Endothelial cell of umbilical vein (primary cell): Measurements from ENCODE around the gene MSH3. TPM values are rescaled to one million over a fixed set of nuclear protein-coding genes. Genes with fewer than 3 reads are reported as not detected.

ENCODE experiments used
- BruUV-seq: library from RNA; stranded (reverse); fragments of 400-500 nt; replicated peaks from 2 replicates; lab custom pipeline; 2021; lab: Mats Ljungman, UMichigan
- CTCF ChIA-PET: fragments of 300-600, 350-600 bp; sonication (Branson Sonifier 250); formaldehyde crosslinking; loops from one replicate; lab custom pipeline; 2021; ENCODE audit warnings: antibody characterized with exemption, inconsistent platforms; lab: Charles Lee
- POLR2A ChIA-PET: fragments of 300-600, 350-600 bp; sonication (Branson Sonifier 250); formaldehyde crosslinking; loops from one replicate; lab custom pipeline; 2021; ENCODE audit warnings: antibody characterized with exemption, inconsistent platforms; lab: Charles Lee
- DNase-seq: peaks from one replicate; pipeline ENCODE4 v3.0.0-alpha.2; 2011; ENCODE audit warnings: low read depth, low spot score
- FAIRE-seq: peaks from 2 replicates; lab custom pipeline; 2011; peaks lifted over from hg19 to GRCh38; lab: Jason Lieb, UNC
- H2AFZ ChIP-seq: 2 replicates; pipeline ENCODE4 v1.6.0; 2012; ENCODE audit warnings: low read depth, low read length, control low read depth, inconsistent platforms
- H3K27ac ChIP-seq: 2 replicates; pipeline ENCODE4 v1.5.1; 2011; ENCODE audit warnings: low read depth, mild to moderate bottlenecking, control low read depth, low read length, moderate library complexity; ENCODE audit not compliant: insufficient read depth
- H3K27me3 ChIP-seq, 2 experiments: 2 replicates each; pipeline versions ENCODE4 v1.6.0 to v1.6.1; 2011; ENCODE audit warnings: low read length in 2 of 2, mixed read lengths in 1 of 2; ENCODE audit not compliant: control insufficient read depth in 2 of 2, insufficient read depth in 2 of 2
- H3K36me3 ChIP-seq, 2 experiments: 2 replicates in 1 of 2; 3 replicates in 1 of 2; pipeline ENCODE4 v1.5.1; 2011; ENCODE audit warnings: low read length in 2 of 2, mild to moderate bottlenecking in 1 of 2, moderate library complexity in 1 of 2; ENCODE audit not compliant: control insufficient read depth in 2 of 2, insufficient read depth in 2 of 2; ENCODE audit errors: extremely low read depth in 1 of 2
- H3K4me1 ChIP-seq: 3 replicates; pipeline ENCODE4 v1.5.1; 2011; ENCODE audit warnings: mild to moderate bottlenecking, low read length; ENCODE audit not compliant: control insufficient read depth, insufficient read depth; ENCODE audit errors: extremely low read depth
- H3K4me2 ChIP-seq: 2 replicates; pipeline ENCODE4 v1.6.1; 2011; ENCODE audit warnings: low read length, control low read depth, mixed read lengths; ENCODE audit not compliant: insufficient read depth
- H3K4me3 ChIP-seq, 3 experiments: fragments of 200-600 bp in 1 of 3; sonication (generic), shearing (Covaris generic) in 1 of 3; replicated peaks in 1 of 3; 2 replicates each; pipeline ENCODE4 v1.5.1; 2011 to 2016; ENCODE audit warnings: control low read depth in 3 of 3, low read length in 3 of 3, mild to moderate bottlenecking in 2 of 3, inconsistent platforms in 1 of 3, low read depth in 1 of 3, moderate library complexity in 1 of 3; ENCODE audit not compliant: insufficient read depth in 1 of 3
- H3K79me2 ChIP-seq: 2 replicates; pipeline ENCODE4 v1.6.0; 2012; ENCODE audit warnings: low read length, inconsistent platforms; ENCODE audit not compliant: control insufficient read depth, insufficient read depth
- H3K9ac ChIP-seq: replicated peaks from 2 replicates; pipeline ENCODE3; 2011; ENCODE audit warnings: low read length, control low read depth; ENCODE audit not compliant: insufficient read depth; ENCODE audit errors: extremely low read depth
- H3K9me1 ChIP-seq: replicated peaks from 3 replicates; pipeline ENCODE4 v1.6.0; 2011; ENCODE audit warnings: mild to moderate bottlenecking, low read length; ENCODE audit not compliant: control insufficient read depth, insufficient read depth; ENCODE audit errors: extremely low read depth
- H3K9me3 ChIP-seq: replicated peaks from 2 replicates; pipeline ENCODE4 v1.5.1; 2012; ENCODE audit warnings: low read length, inconsistent platforms; ENCODE audit not compliant: control insufficient read depth, insufficient read depth
- H4K20me1 ChIP-seq: replicated peaks from 2 replicates; pipeline ENCODE3; 2011; ENCODE audit warnings: mild to moderate bottlenecking, low read length; ENCODE audit not compliant: control insufficient read depth, insufficient read depth; ENCODE audit errors: extremely low read depth
- EZH2 ChIP-seq: IDR thresholded peaks from 2 replicates; pipeline ENCODE4 v1.6.1; 2012; ENCODE audit warnings: borderline replicate concordance, low read depth, mild to moderate bottlenecking, moderate library complexity, low read length, inconsistent platforms; ENCODE audit not compliant: severe bottlenecking
- FOS ChIP-seq: IDR thresholded peaks from 2 replicates; pipeline ENCODE4 v1.6.1; 2011; ENCODE audit warnings: mild to moderate bottlenecking, low read length, moderate library complexity, borderline replicate concordance; ENCODE audit not compliant: insufficient read depth
- GATA2 ChIP-seq: IDR thresholded peaks from 2 replicates; pipeline ENCODE4 v1.7.0; 2011; ENCODE audit warnings: low read depth, mild to moderate bottlenecking, moderate library complexity, mixed read lengths, low read length; ENCODE audit not compliant: insufficient read length, insufficient read depth
- JUN ChIP-seq: IDR thresholded peaks from 2 replicates; pipeline ENCODE4 v1.6.1; 2011; ENCODE audit warnings: borderline replicate concordance, low read depth; ENCODE audit not compliant: insufficient read length, insufficient read depth
- MYC ChIP-seq: IDR thresholded peaks from one replicate; pipeline ENCODE4 v1.6.1; 2011; ENCODE audit warnings: mild to moderate bottlenecking, low read depth, low read length
- POLR2A ChIP-seq: IDR thresholded peaks from 2 replicates; pipeline ENCODE4 v1.6.1; 2012; ENCODE audit warnings: low read depth, mild to moderate bottlenecking, control low read depth, low read length
- POLR2AphosphoS5 ChIP-seq: IDR thresholded peaks from 2 replicates; pipeline ENCODE4 v1.6.1; 2012; ENCODE audit warnings: low read depth, mild to moderate bottlenecking, control low read depth, low read length, moderate library complexity; ENCODE audit not compliant: insufficient read depth
- dilution Hi-C: fragments of 300-500 bp; cut with MboI; formaldehyde crosslinking; loops from one replicate; pipeline ENCODE4 v1.15.0; 2019; ENCODE audit warnings: low sequenced_read_pairs; ENCODE audit not compliant: extremely low pct_ligation_motif_present
- intact Hi-C: fragments of 100-400 bp; cut with micrococcal nuclease; formaldehyde crosslinking; loops from one replicate; pipeline ENCODE4 v1.10.0; 2022
- polyA plus RNA-seq, 4 experiments: library from polyadenylated mRNA; depleted of rRNA in 3 of 4; stranded (reverse) in 3 of 4; unstranded in 1 of 4; fragments of >200 nt; gene quantifications; 2 replicates each; pipeline versions ENCODE4 v1.2.1 to v1.2.3, GENCODE V29; 2011 to 2012; ENCODE audit warnings: missing spikeins in 1 of 4
- total RNA-seq: library from RNA; stranded (reverse); gene quantifications from 2 replicates; pipeline ENCODE4 v1.2.3, GENCODE V29; 2021
- TF ChIP-seq, protein P1 (sequence below), 2 donors: IDR thresholded peaks; 1 replicate in 1 of 2; 2 replicates in 1 of 2; pipeline ENCODE4 v1.5.1; 2011; ENCODE audit warnings: low read length in 2 of 2, mild to moderate bottlenecking in 2 of 2, moderate library complexity in 2 of 2, control low read depth in 1 of 2, inconsistent platforms in 1 of 2, low read depth in 1 of 2; ENCODE audit not compliant: insufficient read depth in 1 of 2; ENCODE audit errors: extremely low read depth in 1 of 2
- TF ChIP-seq, protein P2 (sequence below): IDR thresholded peaks from 2 replicates; pipeline ENCODE4 v1.6.1; 2011; ENCODE audit not compliant: insufficient read depth, insufficient read length

The MSH3 gene
- total and polyA plus RNA-seq, 2 donors (not counting 3 experiments of a cell fraction or from before 2014, with no cell fraction given) = 2.0 to 13.0 TPM

DNA sequence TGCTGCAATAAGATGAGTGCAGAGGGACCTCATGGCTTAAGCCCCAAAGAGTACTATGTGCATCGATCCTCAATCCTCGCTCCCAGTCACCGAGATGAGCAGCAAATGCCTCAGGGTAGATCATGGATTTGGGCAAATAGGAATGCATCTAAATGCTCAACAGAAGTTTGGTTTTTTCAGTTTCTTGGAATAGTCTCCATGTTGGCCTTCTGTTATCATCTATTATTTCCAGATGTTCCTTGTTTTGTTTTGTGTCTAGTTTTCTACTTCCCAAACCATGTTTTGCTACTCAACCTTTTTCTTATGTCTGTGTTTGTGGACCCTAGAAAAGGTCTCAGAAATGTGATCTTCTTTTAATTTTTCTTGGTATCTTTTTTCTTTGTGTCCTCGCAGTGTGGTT, 262.2 kb downstream of the MSH3 start:
- no peak overlapping the region for H3K9ac ChIP-seq
- H3K9me1 ChIP-seq = no peaks in the 10 kb centered on the region
- DNase-seq (no peak), FAIRE-seq (no peak)
- intact Hi-C loops (no loop called here), dilution Hi-C loops (no loop called here)
- no TSS peak for BruUV-seq
- H3K27ac ChIP-seq = no peak overlapping the region
- H3K4me1 ChIP-seq = no peaks in the 10 kb centered on the region
- no peaks in the 10 kb centered on the region for H3K79me2 ChIP-seq
- H2AFZ ChIP-seq = no peak overlapping the region
- no peaks in the 10 kb centered on the region for H3K36me3 ChIP-seq
- no peak overlapping the region for H3K4me3 ChIP-seq
- no peaks in the 10 kb centered on the region for H3K9me3 ChIP-seq
- no peak overlapping the region for H3K4me2 ChIP-seq
- no peaks in the 10 kb centered on the region for H4K20me1 ChIP-seq
- H3K27me3 ChIP-seq = no peaks in the 10 kb centered on the region
- ChIA-PET POLR2A (no interaction called here), CTCF (no interaction called here)
- no peak for TF ChIP-seq EZH2
- TF ChIP-seq, protein P1, sequence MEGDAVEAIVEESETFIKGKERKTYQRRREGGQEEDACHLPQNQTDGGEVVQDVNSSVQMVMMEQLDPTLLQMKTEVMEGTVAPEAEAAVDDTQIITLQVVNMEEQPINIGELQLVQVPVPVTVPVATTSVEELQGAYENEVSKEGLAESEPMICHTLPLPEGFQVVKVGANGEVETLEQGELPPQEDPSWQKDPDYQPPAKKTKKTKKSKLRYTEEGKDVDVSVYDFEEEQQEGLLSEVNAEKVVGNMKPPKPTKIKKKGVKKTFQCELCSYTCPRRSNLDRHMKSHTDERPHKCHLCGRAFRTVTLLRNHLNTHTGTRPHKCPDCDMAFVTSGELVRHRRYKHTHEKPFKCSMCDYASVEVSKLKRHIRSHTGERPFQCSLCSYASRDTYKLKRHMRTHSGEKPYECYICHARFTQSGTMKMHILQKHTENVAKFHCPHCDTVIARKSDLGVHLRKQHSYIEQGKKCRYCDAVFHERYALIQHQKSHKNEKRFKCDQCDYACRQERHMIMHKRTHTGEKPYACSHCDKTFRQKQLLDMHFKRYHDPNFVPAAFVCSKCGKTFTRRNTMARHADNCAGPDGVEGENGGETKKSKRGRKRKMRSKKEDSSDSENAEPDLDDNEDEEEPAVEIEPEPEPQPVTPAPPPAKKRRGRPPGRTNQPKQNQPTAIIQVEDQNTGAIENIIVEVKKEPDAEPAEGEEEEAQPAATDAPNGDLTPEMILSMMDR (IDR thresholded peaks at IDR 0.05; ENCODE audit: extremely low read depth in 1 of 2, insufficient read depth in 1 of 2, low read depth in 1 of 2, low read length in 2 of 2) = no peak
- TF ChIP-seq JUN = no peak
- TF ChIP-seq, protein P2, sequence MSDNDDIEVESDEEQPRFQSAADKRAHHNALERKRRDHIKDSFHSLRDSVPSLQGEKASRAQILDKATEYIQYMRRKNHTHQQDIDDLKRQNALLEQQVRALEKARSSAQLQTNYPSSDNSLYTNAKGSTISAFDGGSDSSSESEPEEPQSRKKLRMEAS = no peak
- TF ChIP-seq POLR2A = no peak
- no peak for TF ChIP-seq MYC
- no peak for TF ChIP-seq POLR2AphosphoS5
- no peak for TF ChIP-seq GATA2
- TF ChIP-seq FOS = no peak
